Spinal cord (tissue), 10 donors: ENCODE results near the gene PRKCE. TPM values are rescaled to one million over a fixed set of nuclear protein-coding genes. Genes with fewer than 3 reads are reported as not detected.

Experiments used
- DNase-seq, 6 donors: peaks; one replicate each; pipeline versions ENCODE4 v3.0.0 to v3.0.0-alpha.2; 2013 to 2015; ENCODE audit warnings: low spot score in 6 of 6, low read depth in 4 of 6
- H3K27ac ChIP-seq: one replicate; pipeline ENCODE4 v1.5.1; 2013; ENCODE audit warnings: low read depth, low read length, control low read depth
- H3K27me3 ChIP-seq: one replicate; pipeline ENCODE4 v1.6.1; 2013; ENCODE audit warnings: low read length; ENCODE audit not compliant: control insufficient read depth, insufficient read depth
- H3K36me3 ChIP-seq: one replicate; pipeline ENCODE4 v1.6.1; 2013; ENCODE audit warnings: low read length; ENCODE audit not compliant: control insufficient read depth, insufficient read depth
- H3K4me1 ChIP-seq: one replicate; pipeline ENCODE4 v1.6.1; 2013; ENCODE audit warnings: low read length; ENCODE audit not compliant: control insufficient read depth, insufficient read depth
- H3K4me3 ChIP-seq: one replicate; pipeline ENCODE4 v1.5.1; 2013; ENCODE audit warnings: low read depth, low read length, control low read depth
- H3K9me3 ChIP-seq: one replicate; pipeline ENCODE4 v1.6.1; 2013; ENCODE audit warnings: low read length; ENCODE audit not compliant: control insufficient read depth, insufficient read depth
- whole genome bisulfite sequencing: methylation state at CpG from one replicate; pipeline ENCODE4 v1.1.5; 2013; ENCODE audit warnings: missing lambda C conversion rate; ENCODE audit not compliant: insufficient coverage; 5-methylcytosine and 5-hydroxymethylcytosine counted together
- polyA plus RNA-seq, 2 donors: library from polyadenylated mRNA; unstranded; fragments of 120-200 nt; gene quantifications; one replicate each; pipeline ENCODE4 v1.2.1, GENCODE V29; 2013; ENCODE audit not compliant: insufficient read length in 2 of 2
- total RNA-seq, 2 donors: library from RNA; depleted of rRNA in 1 of 2; stranded (reverse); fragments of 120-200 nt in 1 of 2; fragments of >200 nt in 1 of 2; gene quantifications; one replicate each; pipeline versions ENCODE4 v1.2.3 to v1.2.4, GENCODE V29; 2013 to 2014
- donor health status: healthy.

PRKCE gene
- total and polyA plus RNA-seq, 4 donors: 22.9 to 48.5 (median 37.4) TPM

DNA sequence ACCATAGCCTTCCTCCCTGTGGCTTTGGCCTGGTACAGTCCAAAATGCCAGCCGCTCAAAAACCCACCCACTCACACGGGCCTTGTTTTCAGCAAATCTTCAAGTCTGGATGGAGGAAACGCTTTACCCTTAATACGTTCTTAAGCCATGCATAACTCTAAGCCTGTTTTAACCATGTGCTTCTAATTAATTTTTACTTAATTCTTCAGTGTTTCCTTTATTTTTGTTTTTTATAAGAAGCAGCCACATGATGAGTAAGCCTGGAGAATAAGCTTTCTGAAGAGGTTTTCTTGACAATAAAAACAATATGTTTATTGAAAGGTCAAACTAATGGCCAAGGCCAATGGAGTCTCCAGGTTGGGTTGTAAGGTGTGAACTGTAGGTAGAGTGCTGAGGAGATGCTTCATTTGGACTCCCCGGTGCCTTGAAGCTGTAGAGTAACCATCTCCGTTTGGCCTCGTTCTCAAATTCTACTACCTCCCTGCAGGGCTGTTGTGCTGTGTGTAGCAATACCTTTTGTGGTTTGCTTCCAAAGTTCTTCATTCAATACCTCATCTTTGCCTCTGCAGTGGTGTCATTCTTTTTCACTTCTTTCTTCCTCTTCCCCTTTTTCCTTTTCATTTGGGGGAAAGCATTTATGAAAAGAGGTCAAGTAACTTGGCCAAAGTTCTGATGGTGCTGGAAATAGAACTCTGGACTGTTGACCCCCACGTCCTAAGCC, 113.7 kb downstream of the PRKCE start:
- Histone ChIP-seq H3K4me1 (peaks cover 7% of the 10 kb centered on the region), H3K4me3 (no peak overlapping the region), H3K27me3 (no peaks in the 10 kb centered on the region), H3K27ac (no peak overlapping the region), H3K36me3 (no peaks in the 10 kb centered on the region), H3K9me3 (no peaks in the 10 kb centered on the region)
- DNase-seq: no peak
- 100% methylated on average over 2 of the region's 8 CpGs for WGBS

DNA sequence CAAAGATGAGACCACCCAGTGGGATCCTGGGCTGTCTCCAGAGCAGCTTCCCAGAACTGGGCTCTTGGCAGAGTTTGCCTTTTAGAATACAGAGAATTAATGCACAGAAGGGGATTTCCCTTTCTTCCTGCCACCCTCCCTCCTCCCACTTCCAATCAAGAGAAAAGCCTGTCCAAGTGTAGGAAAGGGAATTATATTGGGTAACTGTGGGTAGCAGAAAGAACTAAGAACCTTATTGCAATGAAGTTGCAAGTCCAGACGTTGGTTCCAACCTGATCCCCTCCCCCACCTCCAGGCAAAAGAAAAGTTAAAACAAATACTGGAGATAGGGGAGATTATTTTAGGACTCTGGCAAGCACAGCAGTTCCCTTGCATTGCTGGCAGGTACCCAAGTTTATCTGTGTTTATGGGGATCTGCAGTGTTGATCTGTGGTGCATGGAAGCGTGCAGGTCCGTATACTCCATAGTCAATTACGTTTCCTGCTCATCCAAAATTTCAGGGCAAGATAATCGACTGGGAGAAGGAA, 114.3 kb downstream of the PRKCE start:
- no peaks in the 10 kb centered on the region for H3K27me3 ChIP-seq
- H3K36me3 ChIP-seq: no peaks in the 10 kb centered on the region
- peaks cover 12% of the 10 kb centered on the region for H3K4me1 ChIP-seq
- H3K9me3 ChIP-seq: no peaks in the 10 kb centered on the region
- no peak overlapping the region for H3K27ac ChIP-seq
- peak in 2 of 6 donors; percentile 37 to 44 for DNase-seq
- H3K4me3 ChIP-seq: no peak overlapping the region
- WGBS: 58% methylated on average over 2 of the region's 5 CpGs

GRCh38 chr2:45768208-45768607, 116.7 kb downstream of the PRKCE start:
- Histone ChIP-seq H3K27ac (no peak overlapping the region), H3K9me3 (no peaks in the 10 kb centered on the region), H3K4me1 (peaks cover 23% of the 10 kb centered on the region), H3K27me3 (no peaks in the 10 kb centered on the region), H3K36me3 (no peaks in the 10 kb centered on the region), H3K4me3 (no peak overlapping the region)
- DNase-seq: no peak
- no CpG with 5 or more reads among the region's 3 CpGs for WGBS

GRCh38 chr2:45769056-45769455, 117.6 kb downstream of the PRKCE start:
- Histone ChIP-seq H3K36me3 (peaks cover 4% of the 10 kb centered on the region), H3K4me3 (no peak overlapping the region), H3K27ac (no peak overlapping the region), H3K9me3 (no peaks in the 10 kb centered on the region), H3K27me3 (no peaks in the 10 kb centered on the region), H3K4me1 (peaks cover 26% of the 10 kb centered on the region)
- DNase-seq: no peak
- 60% methylated on average over 1 of the region's 2 CpGs for WGBS

DNA sequence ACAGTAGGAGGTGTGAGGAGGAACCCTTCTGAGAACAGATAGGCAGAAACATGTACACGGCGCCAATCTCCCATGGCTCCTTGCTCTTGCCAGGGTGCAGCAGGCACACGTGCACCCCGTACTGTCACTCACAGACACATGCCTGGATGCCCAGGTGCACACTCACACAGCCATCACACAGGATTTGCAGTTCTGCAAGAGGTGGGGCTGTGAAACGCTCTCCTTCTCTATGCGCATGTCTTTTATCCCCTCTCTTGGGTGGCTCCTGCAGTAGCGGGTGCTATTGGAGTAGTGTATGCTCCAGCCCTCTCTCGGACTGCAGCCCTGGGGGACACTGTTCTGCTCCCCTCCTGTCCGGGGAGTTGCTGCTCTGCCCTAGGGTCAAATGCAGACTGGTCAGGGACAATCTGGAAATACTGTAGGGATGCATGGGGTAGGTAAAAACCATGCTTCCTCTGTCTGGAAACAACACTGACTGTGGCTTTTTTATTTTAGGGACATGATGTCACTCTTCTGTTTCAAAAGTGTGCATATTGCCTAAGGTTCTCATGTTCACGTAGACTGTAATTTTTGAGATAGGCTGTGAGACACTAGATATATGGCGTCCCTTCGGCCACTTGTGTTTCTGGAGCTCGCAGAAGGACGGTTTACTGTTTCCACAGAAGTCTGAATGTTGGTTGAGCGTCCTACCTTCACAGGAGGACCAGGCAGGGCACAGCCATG, 118.5 kb downstream of the PRKCE start:
- 86% methylated on average over 7 of the region's 15 CpGs for WGBS
- H3K4me3 ChIP-seq: no peak overlapping the region
- H3K9me3 ChIP-seq: no peaks in the 10 kb centered on the region
- no peaks in the 10 kb centered on the region for H3K27me3 ChIP-seq
- no peak overlapping the region for H3K27ac ChIP-seq
- no peak for DNase-seq
- H3K36me3 ChIP-seq: peaks cover 4% of the 10 kb centered on the region
- H3K4me1 ChIP-seq: peaks cover 29% of the 10 kb centered on the region

DNA sequence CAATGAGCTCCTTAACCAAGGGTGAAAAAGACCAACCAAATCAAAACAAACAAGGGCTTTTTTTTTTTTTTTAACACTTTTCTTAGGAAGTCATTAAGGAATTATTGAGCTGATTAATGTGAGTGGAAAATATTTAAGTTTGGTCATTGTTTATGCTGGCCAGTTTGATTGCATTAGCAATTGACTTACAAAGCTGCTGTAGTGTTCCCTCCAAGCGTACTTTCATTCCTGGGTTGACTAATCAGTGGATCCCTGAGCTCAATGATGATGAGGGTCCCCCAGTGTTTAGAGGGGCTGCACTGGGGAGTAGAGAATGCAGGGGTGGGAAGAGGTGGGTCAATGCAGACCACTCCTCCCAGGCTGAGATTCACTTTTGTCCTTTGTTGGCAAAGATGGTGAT, 119.3 kb downstream of the PRKCE start:
- Histone ChIP-seq H3K4me3 (no peak overlapping the region), H3K27ac (peak overlapping the region; percentile 61), H3K36me3 (peaks cover 4% of the 10 kb centered on the region), H3K9me3 (no peaks in the 10 kb centered on the region), H3K4me1 (peaks cover 24% of the 10 kb centered on the region), H3K27me3 (no peaks in the 10 kb centered on the region)
- WGBS: 17% methylated on average over 1 of the region's 1 CpG
- DNase-seq: no peak

DNA sequence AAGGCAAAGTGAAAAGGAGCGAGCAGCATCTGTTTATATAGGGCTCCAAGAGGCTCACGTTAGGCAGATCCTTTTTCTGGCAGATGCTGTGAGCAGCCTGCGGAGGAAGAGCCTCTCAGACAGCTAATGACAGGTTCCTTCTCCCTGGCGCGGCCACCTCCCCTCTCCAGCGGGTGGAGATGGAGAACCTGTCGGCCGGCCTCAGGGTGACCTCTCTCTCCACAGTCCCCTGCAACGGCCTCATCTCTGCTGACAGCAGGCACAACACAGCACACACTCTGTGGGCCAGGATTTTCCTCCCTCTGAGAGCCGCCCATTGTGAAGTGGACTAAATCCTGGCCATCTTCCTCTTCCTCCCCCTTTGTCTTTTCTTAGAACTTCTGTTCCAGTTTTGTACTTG, 119.8 kb downstream of the PRKCE start:
- 15% methylated on average over 10 of the region's 10 CpGs for whole genome bisulfite sequencing
- Histone ChIP-seq H3K9me3 (no peaks in the 10 kb centered on the region), H3K4me1 (peaks cover 22% of the 10 kb centered on the region), H3K36me3 (peaks cover 4% of the 10 kb centered on the region), H3K27me3 (no peaks in the 10 kb centered on the region), H3K27ac (peak overlapping the region; percentile 61), H3K4me3 (no peak overlapping the region)
- peak in 2 of 6 donors; percentile 77 to 81 for DNase-seq

- DNase-seq: no peak
- H3K4me1 ChIP-seq: peaks cover 22% of the 10 kb centered on the region
- H3K9me3 ChIP-seq: no peaks in the 10 kb centered on the region
- WGBS: 50% methylated on average over 2 of the region's 2 CpGs
- peak overlapping the region; percentile 61 for H3K27ac ChIP-seq
- peaks cover 4% of the 10 kb centered on the region for H3K36me3 ChIP-seq
- H3K27me3 ChIP-seq: no peaks in the 10 kb centered on the region
- no peak overlapping the region for H3K4me3 ChIP-seq
These were observed 120.6 kb downstream of the PRKCE start for GRCh38 chr2:45772038-45772437.

DNA sequence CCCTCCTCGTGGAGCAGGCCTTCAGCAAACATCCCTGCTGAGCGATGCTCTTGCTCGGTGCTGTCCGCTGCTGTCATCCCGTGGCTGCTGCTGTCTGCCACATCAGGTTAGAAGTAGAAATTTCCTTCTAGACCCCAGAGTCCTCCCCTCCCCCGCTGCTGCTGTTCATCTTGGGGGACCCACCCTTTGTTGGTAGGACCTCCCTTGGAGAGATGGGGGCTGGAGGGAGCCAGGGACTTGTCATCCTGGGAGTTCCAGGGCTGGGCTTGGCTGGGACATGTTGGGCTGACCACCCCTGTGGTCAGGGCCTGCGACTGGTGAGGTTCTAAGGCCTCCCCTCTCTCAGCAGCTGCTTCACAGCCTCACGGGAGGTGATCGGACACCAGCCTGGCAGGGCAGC, 122.4 kb downstream of the PRKCE start:
- Histone ChIP-seq H3K9me3 (no peaks in the 10 kb centered on the region), H3K27me3 (no peaks in the 10 kb centered on the region), H3K4me3 (no peak overlapping the region), H3K36me3 (peaks cover 4% of the 10 kb centered on the region), H3K27ac (no peak overlapping the region), H3K4me1 (peaks cover 22% of the 10 kb centered on the region)
- 78% methylated on average over 4 of the region's 9 CpGs for whole genome bisulfite sequencing
- no peak for DNase-seq
